Epithelial cell of prostate (primary cell): Measurements from ENCODE around the gene TTC9C.
"Not testable (repeated sequence)": the region's sequence is repeated elsewhere in the genome, so short reads cannot be mapped to it uniquely, and the experiment has no call there.

ENCODE experiments used
- DNase-seq: peaks from one replicate; pipeline ENCODE4 v3.0.0-alpha.2; 2011; ENCODE audit warnings: low read depth, low spot score
- H3K27ac ChIP-seq: fragments of 450-650 bp; 2 replicates; pipeline ENCODE4 v1.5.1; 2017; ENCODE audit warnings: mild to moderate bottlenecking

TTC9C gene

GRCh38 chr11:62708793-62709192 is 19.5 kb upstream of the TTC9C start:
- DNase-seq = no peak
- peak overlapping the region; percentile 89 for H3K27ac ChIP-seq

- DNase-seq = no peak
- peak overlapping the region; percentile 89 for H3K27ac ChIP-seq
Measured at GRCh38 chr11:62709247-62710000, 18.9 kb upstream of the TTC9C start.

GRCh38 chr11:62710001-62710345 is 18.3 kb upstream of the TTC9C start:
- peak overlapping the region; percentile 89 for H3K27ac ChIP-seq
- no peak for DNase-seq

GRCh38 chr11:62712276-62712812 is 15.9 kb upstream of the TTC9C start:
- DNase-seq = no peak
- no peak overlapping the region for H3K27ac ChIP-seq

- no peak for DNase-seq
- H3K27ac ChIP-seq = peak overlapping the region; percentile 17
Measured at GRCh38 chr11:62712861-62713260, 15.4 kb upstream of the TTC9C start.

- no peak for DNase-seq
- peak overlapping the region; percentile 17 for H3K27ac ChIP-seq
Measured at GRCh38 chr11:62713343-62713742, 14.9 kb upstream of the TTC9C start.

- H3K27ac ChIP-seq = no peak overlapping the region
- no peak for DNase-seq
Measured at GRCh38 chr11:62715150-62716130, 12.8 kb upstream of the TTC9C start.

GRCh38 chr11:62716206-62716605 is 12.1 kb upstream of the TTC9C start:
- H3K27ac ChIP-seq = no peak overlapping the region
- no peak for DNase-seq

GRCh38 chr11:62716816-62717215 is 11.5 kb upstream of the TTC9C start:
- DNase-seq = no peak
- H3K27ac ChIP-seq = no peak overlapping the region

- no peak overlapping the region for H3K27ac ChIP-seq
- DNase-seq = no peak
Measured at GRCh38 chr11:62719302-62719978, 8.8 kb upstream of the TTC9C start.

- no peak overlapping the region for H3K27ac ChIP-seq
- DNase-seq = no peak
Measured at GRCh38 chr11:62721994-62722393, 6.3 kb upstream of the TTC9C start.

- no peak overlapping the region for H3K27ac ChIP-seq
- DNase-seq = no peak
Measured at GRCh38 chr11:62724171-62724570, 4.1 kb upstream of the TTC9C start.

- DNase-seq = no peak
- H3K27ac ChIP-seq = peak overlapping the region; percentile 94
Measured at GRCh38 chr11:62725646-62726045, 2.6 kb upstream of the TTC9C start.

GRCh38 chr11:62726156-62726914 is 2.0 kb upstream of the TTC9C start:
- DNase-seq = no peak
- H3K27ac ChIP-seq = peak overlapping the region; percentile 94

GRCh38 chr11:62726915-62727164 is 1.4 kb upstream of the TTC9C start:
- peak overlapping the region; percentile 94 for H3K27ac ChIP-seq

GRCh38 chr11:62727165-62727871 is 968 bp upstream of the TTC9C start, which contains the start of gene HNRNPUL2:
Gene HNRNPUL2 (minus strand): TSS chr11:62727457. CDS start chr11:62727156, 301 bp downstream.
- peak; percentile 93 for DNase-seq
- H3K27ac ChIP-seq = peak within 1 kb of the TSS; percentile 94

More at GRCh38 chr11:62726915-62727164, 1.4 kb upstream of the TTC9C start:
- DNase-seq = no peak

- peak overlapping the region; percentile 94 for H3K27ac ChIP-seq
- DNase-seq = peak; percentile 88
Measured at GRCh38 chr11:62727872-62728170, 465 bp upstream of the TTC9C start.

GRCh38 chr11:62730076-62730475 is 1.8 kb downstream of the TTC9C start:
- H3K27ac ChIP-seq = peak overlapping the region; percentile 94

GRCh38 chr11:62732830-62733229 is 4.5 kb downstream of the TTC9C start:
- DNase-seq = no peak
- H3K27ac ChIP-seq = no peak overlapping the region

More at GRCh38 chr11:62730076-62730475, 1.8 kb downstream of the TTC9C start:
- DNase-seq = not testable (repeated sequence)
